Right lobe of liver (tissue), 6 donors: ENCODE measurements around the gene OAF. TPM values are rescaled to one million over a fixed set of nuclear protein-coding genes. Genes with fewer than 3 reads are reported as not detected.

Experiments used
- ATAC-seq, 4 donors: fragments of 200-7000 bp; cut with Tn5 transposase; one replicate each; pipeline ENCODE4 v1.9.1; 2020; ENCODE audit warnings: mild to moderate bottlenecking in 4 of 4, moderate library complexity in 4 of 4
- DNase-seq, 3 donors: peaks; one replicate each; pipeline ENCODE4 v3.0.0-alpha.2; 2020
- H3K27ac ChIP-seq, 3 donors: fragments of 200-600 bp; one replicate each; pipeline ENCODE4 v1.8.0; 2022
- H3K27me3 ChIP-seq, 2 donors: fragments of 200-600 bp; one replicate each; pipeline ENCODE4 v1.8.0; 2022
- H3K36me3 ChIP-seq, 4 donors: fragments of 200-600 bp; sonication (generic) in 1 of 4; one replicate each; pipeline versions ENCODE4 v1.5.1 to v1.8.0; 2017 to 2022; ENCODE audit warnings: control low read depth in 1 of 4
- H3K4me1 ChIP-seq, 4 donors: fragments of 200-600 bp; sonication (generic) in 1 of 4; one replicate each; pipeline versions ENCODE4 v1.5.1 to v1.8.0; 2017 to 2022; ENCODE audit warnings: control low read depth in 1 of 4
- H3K4me3 ChIP-seq, 3 donors: fragments of 200-600 bp; one replicate each; pipeline ENCODE4 v1.8.0; 2022
- H3K9me3 ChIP-seq, 4 donors: fragments of 200-600 bp; sonication (generic) in 1 of 4; one replicate each; pipeline versions ENCODE4 v1.5.1 to v1.8.0; 2017 to 2022; ENCODE audit warnings: control low read depth in 1 of 4
- CTCF ChIP-seq, 4 donors: fragments of 200-600 bp in 3 of 4; fragments of 450-650 bp in 1 of 4; IDR thresholded peaks; one replicate each; pipeline versions ENCODE4 v1.5.1 to v1.8.0; 2016 to 2022; ENCODE audit warnings: antibody characterized with exemption in 4 of 4, mild to moderate bottlenecking in 2 of 4
- POLR2A ChIP-seq: fragments of 450-650 bp; IDR thresholded peaks from one replicate; pipeline ENCODE4 v1.6.1; 2017; ENCODE audit warnings: antibody characterized with exemption, mild to moderate bottlenecking
- WGBS: methylation state at CpG from one replicate; pipeline ENCODE4 v1.1.6; 2018; ENCODE audit warnings: low coverage, low lambda C conversion rate; ENCODE audit not compliant: insufficient coverage; ENCODE audit errors: missing lambda C conversion rate; 5-methylcytosine and 5-hydroxymethylcytosine counted together
- intact Hi-C, 2 donors: fragments of 100-400 bp; cut with DNase I; formaldehyde crosslinking; loops; one replicate each; pipeline versions ENCODE4 v1.11.2 to v1.14.1; 2022
- total RNA-seq, 6 experiments: library from RNA; depleted of rRNA in 2 of 6; stranded (reverse); fragments of >200 nt in 2 of 6; fragmentation: NEBNext Ultra II Directional in 3 of 6; extraction: Animal tissue kit (Norgen Biotek cat#: 25700) in 3 of 6; gene quantifications; one replicate each; pipeline versions ENCODE4 v1.1.0 to v1.2.4, GENCODE V29; 2016 to 2023
- donor health status: DM: no; HTN: yes; CAD: no.
- donor health status: DM: no; HTN: no; CAD: no.
- donor health status: DM: no; HTN: no; CAD: no.
- donor health status: DM: no; HTN: yes; CAD: no.
- donor health status: DM: no; HTN: yes; CAD: no.

Gene OAF
- total RNA-seq, 6 experiments from 2014 or later = 199 to 271 (median 220) TPM

DNA sequence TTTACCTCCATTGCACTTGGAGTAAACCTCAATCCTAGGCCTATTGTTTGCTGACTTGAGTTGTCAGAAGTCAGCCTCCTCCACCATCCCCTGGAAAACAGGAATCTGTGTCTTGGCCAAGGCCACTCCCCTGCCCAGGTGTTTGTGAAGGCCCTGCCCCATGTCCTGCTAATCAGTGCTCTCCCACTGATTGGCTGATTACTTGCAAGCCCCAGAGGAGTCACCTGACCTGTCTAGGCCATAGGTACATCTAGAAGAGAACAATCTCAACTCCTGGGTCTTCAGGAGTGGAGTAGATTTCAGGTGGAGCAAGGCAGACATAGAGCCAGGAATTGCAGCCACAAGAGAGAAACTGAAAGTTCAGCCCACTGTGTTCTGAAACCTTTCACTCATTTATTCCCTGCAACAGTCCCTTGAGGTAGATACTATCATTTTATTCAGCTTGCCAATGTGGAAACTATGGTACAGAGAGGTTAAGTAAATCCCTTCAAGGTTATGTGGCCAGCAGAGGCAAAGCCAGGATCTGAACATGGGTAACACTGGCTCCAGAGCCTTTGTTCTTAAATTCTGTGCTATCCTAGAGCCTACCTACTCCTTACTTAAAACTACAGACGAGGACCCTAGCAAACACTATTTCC lies 10.4 kb downstream of the OAF start:
- 40% methylated on average over 1 of the region's 1 CpG for WGBS
- H3K4me3 ChIP-seq = no peak overlapping the region
- no peak for TF ChIP-seq CTCF (IDR thresholded peaks at IDR 0.05)
- TF ChIP-seq POLR2A = no peak
- peaks cover 0 to 61% (median 30%) of the 10 kb centered on the region in 4 donors for H3K4me1 ChIP-seq
- ATAC-seq (no peak), DNase-seq (no peak)
- peaks cover 0 to 32% (median 0%) of the 10 kb centered on the region in 4 donors for H3K36me3 ChIP-seq
- H3K9me3 ChIP-seq = no peaks in the 10 kb centered on the region
- intact Hi-C loops = no loop called here
- no peak overlapping the region for H3K27ac ChIP-seq
- no peaks in the 10 kb centered on the region for H3K27me3 ChIP-seq

GRCh38 chr11:120222916-120223315 lies 12.1 kb downstream of the OAF start:
- DNase-seq (no peak), ATAC-seq (no peak)
- H3K4me1 ChIP-seq = peaks cover 0 to 44% (median 21%) of the 10 kb centered on the region in 4 donors
- no peaks in the 10 kb centered on the region for H3K9me3 ChIP-seq
- no peak overlapping the region for H3K4me3 ChIP-seq
- 67% methylated on average over 1 of the region's 8 CpGs for WGBS
- no peaks in the 10 kb centered on the region for H3K27me3 ChIP-seq
- intact Hi-C loops = no loop called here
- TF ChIP-seq CTCF (IDR thresholded peaks at IDR 0.05) = no peak
- no peak for TF ChIP-seq POLR2A
- no peak overlapping the region for H3K27ac ChIP-seq
- peaks cover 0 to 36% (median 6%) of the 10 kb centered on the region in 4 donors for H3K36me3 ChIP-seq

GRCh38 chr11:120223793-120224192 lies 13.0 kb downstream of the OAF start:
- ATAC-seq (no peak), DNase-seq (no peak)
- no peak overlapping the region for H3K27ac ChIP-seq
- H3K4me1 ChIP-seq = peaks cover 0 to 35% (median 17%) of the 10 kb centered on the region in 4 donors
- intact Hi-C loops = no loop called here
- peaks cover 0 to 42% (median 10%) of the 10 kb centered on the region in 4 donors for H3K36me3 ChIP-seq
- no peaks in the 10 kb centered on the region for H3K27me3 ChIP-seq
- 33% methylated on average over 1 of the region's 1 CpG for whole genome bisulfite sequencing
- H3K4me3 ChIP-seq = no peak overlapping the region
- TF ChIP-seq POLR2A (no peak), CTCF (IDR thresholded peaks at IDR 0.05) (no peak)
- H3K9me3 ChIP-seq = no peaks in the 10 kb centered on the region

DNA sequence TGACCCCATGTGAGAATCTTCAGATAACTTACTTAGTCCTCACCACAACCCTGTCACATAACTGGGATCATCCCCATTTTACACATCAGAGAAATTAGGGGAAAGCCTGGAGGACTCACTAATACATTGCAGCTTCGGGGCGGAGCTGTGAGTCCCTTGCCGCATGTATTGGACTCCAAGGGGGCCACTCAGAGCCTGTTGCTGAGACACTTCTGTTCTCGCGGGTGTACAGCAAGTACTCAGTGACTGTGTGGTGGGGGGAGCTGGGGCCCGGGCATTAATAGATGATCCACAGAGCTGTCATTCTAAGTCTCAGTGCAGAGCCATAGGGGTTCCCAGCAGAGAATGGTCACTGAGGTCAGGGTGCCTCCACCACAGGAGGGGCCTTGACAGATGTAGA lies 13.5 kb downstream of the OAF start:
- Histone ChIP-seq H3K4me3 (no peak overlapping the region), H3K4me1 (peaks cover 0 to 29% (median 14%) of the 10 kb centered on the region in 4 donors), H3K27ac (no peak overlapping the region), H3K36me3 (peaks cover 0 to 48% (median 13%) of the 10 kb centered on the region in 4 donors), H3K27me3 (no peaks in the 10 kb centered on the region), H3K9me3 (no peaks in the 10 kb centered on the region)
- no peak for TF ChIP-seq CTCF (IDR thresholded peaks at IDR 0.05)
- no peak for TF ChIP-seq POLR2A
- ATAC-seq (no peak), DNase-seq (no peak)
- intact Hi-C loops = no loop called here
- 43% methylated on average over 1 of the region's 6 CpGs for WGBS
